IMR-90 (cell line): ENCODE results near the gene ARHGEF40. TPM values are rescaled to one million over a fixed set of nuclear protein-coding genes. Genes with fewer than 3 reads are reported as not detected.
A peak's percentile ranks its signal among the peaks of the same experiment; 100 is the strongest.

Experiments used
- ATAC-seq: fragments of 200-7000 bp; cut with Tn5 transposase; 2 replicates; pipeline ENCODE4 v1.9.1; 2020; ENCODE audit warnings: low read depth, mild to moderate bottlenecking, moderate library complexity
- BruUV-seq: library from RNA; stranded (reverse); fragments of 400-500 nt; replicated peaks from 2 replicates; lab custom pipeline; 2021; lab: Mats Ljungman, UMichigan
- CTCF ChIA-PET: fragments of 300-600 bp; formaldehyde crosslinking; extraction: SDS; loops from one replicate; lab custom pipeline; 2021; ENCODE audit warnings: antibody characterized with exemption; lab: Yijun Ruan, JAX
- POLR2A ChIA-PET: fragments of 300-600 bp; sonication (Branson Sonifier 250); formaldehyde crosslinking; loops from one replicate; lab custom pipeline; 2022; ENCODE audit warnings: antibody characterized with exemption; ENCODE audit not compliant: unreplicated experiment; lab: Charles Lee
- DNase-seq: peaks from one replicate; pipeline ENCODE4 v3.0.0; 2013
- H2AFZ ChIP-seq: replicated peaks from 2 replicates; pipeline ENCODE3; 2013; ENCODE audit warnings: low read length, mild to moderate bottlenecking; ENCODE audit not compliant: poor library complexity
- H2AK5ac ChIP-seq: 2 replicates; pipeline ENCODE4 v1.6.1; 2013; ENCODE audit warnings: low read depth, low read length, inconsistent platforms
- H2AK9ac ChIP-seq: replicated peaks from 2 replicates; pipeline ENCODE3; 2013; ENCODE audit warnings: mild to moderate bottlenecking, low read depth, low read length, moderate library complexity; ENCODE audit not compliant: poor library complexity
- H2BK120ac ChIP-seq: 2 replicates; pipeline ENCODE4 v1.6.1; 2013; ENCODE audit warnings: low read depth, low read length, inconsistent platforms
- H2BK15ac ChIP-seq: 3 replicates; pipeline ENCODE4 v1.6.1; 2013; ENCODE audit warnings: low read depth, low read length, inconsistent platforms
- H2BK20ac ChIP-seq: 2 replicates; pipeline ENCODE4 v1.6.1; 2013; ENCODE audit warnings: low read depth, mild to moderate bottlenecking, inconsistent platforms, low read length, moderate library complexity
- H2BK5ac ChIP-seq: 2 replicates; pipeline ENCODE4 v1.6.1; 2013; ENCODE audit warnings: mild to moderate bottlenecking, low read depth, low read length, inconsistent platforms; ENCODE audit not compliant: poor library complexity, severe bottlenecking
- H3K14ac ChIP-seq: replicated peaks from 2 replicates; pipeline ENCODE4 v1.6.1; 2013; ENCODE audit warnings: low read depth, low read length, inconsistent platforms
- H3K18ac ChIP-seq: 2 replicates; pipeline ENCODE4 v1.6.1; 2013; ENCODE audit warnings: low read depth, low read length, control low read depth
- H3K23ac ChIP-seq: 2 replicates; pipeline ENCODE4 v1.6.1; 2013; ENCODE audit warnings: low read depth, low read length, inconsistent platforms
- H3K27ac ChIP-seq: 2 replicates; pipeline ENCODE4 v1.5.1; 2013; ENCODE audit warnings: mild to moderate bottlenecking, control low read depth, low read length; ENCODE audit not compliant: insufficient read depth
- H3K27me3 ChIP-seq: 2 replicates; pipeline ENCODE4 v1.6.1; 2013; ENCODE audit warnings: low read length; ENCODE audit not compliant: control insufficient read depth, insufficient read depth
- H3K36me3 ChIP-seq: 2 replicates; pipeline ENCODE4 v1.6.1; 2013; ENCODE audit warnings: low read length, mixed read lengths; ENCODE audit not compliant: control insufficient read depth, insufficient read depth
- H3K4ac ChIP-seq: 2 replicates; pipeline ENCODE4 v1.6.1; 2013; ENCODE audit warnings: low read depth, low read length, inconsistent platforms
- H3K4me1 ChIP-seq: 2 replicates; pipeline ENCODE4 v1.6.1; 2013; ENCODE audit warnings: low read length, mixed read lengths; ENCODE audit not compliant: control insufficient read depth, insufficient read depth
- H3K4me2 ChIP-seq: 2 replicates; pipeline ENCODE4 v1.6.1; 2013; ENCODE audit warnings: low read depth, mild to moderate bottlenecking, control low read depth, low read length, moderate library complexity
- H3K4me3 ChIP-seq: 2 replicates; pipeline ENCODE4 v1.5.1; 2013; ENCODE audit warnings: low read depth, mild to moderate bottlenecking, control low read depth, low read length, moderate library complexity; ENCODE audit not compliant: insufficient read depth
- H3K56ac ChIP-seq: 2 replicates; pipeline ENCODE4 v1.6.1; 2013; ENCODE audit warnings: low read length, inconsistent platforms; ENCODE audit not compliant: insufficient read depth; ENCODE audit errors: extremely low read depth
- H3K79me1 ChIP-seq, 2 experiments: 2 replicates each; pipeline ENCODE4 v1.6.1; 2013; ENCODE audit warnings: low read length in 2 of 2, inconsistent platforms in 1 of 2, low read depth in 1 of 2
- H3K9ac ChIP-seq: 2 replicates; pipeline ENCODE4 v1.6.1; 2013; ENCODE audit warnings: low read depth, low read length, control low read depth
- H3K9me1 ChIP-seq: 2 replicates; pipeline ENCODE4 v1.6.1; 2013; ENCODE audit warnings: low read length, inconsistent platforms; ENCODE audit not compliant: insufficient read depth
- H3K9me3 ChIP-seq: 2 replicates; pipeline ENCODE4 v1.6.1; 2013; ENCODE audit warnings: low read length; ENCODE audit not compliant: control insufficient read depth, insufficient read depth
- H4K20me1 ChIP-seq: 2 replicates; pipeline ENCODE4 v1.6.1; 2013; ENCODE audit warnings: low read length, inconsistent platforms; ENCODE audit not compliant: insufficient read depth
- H4K5ac ChIP-seq: 2 replicates; pipeline ENCODE4 v1.6.1; 2013; ENCODE audit warnings: mild to moderate bottlenecking, low read depth, low read length, control low read depth
- H4K8ac ChIP-seq, 2 experiments: 2 replicates each; pipeline ENCODE4 v1.6.1; 2013; ENCODE audit warnings: low read depth in 2 of 2, low read length in 2 of 2, control low read depth in 1 of 2, inconsistent platforms in 1 of 2
- H4K91ac ChIP-seq: 2 replicates; pipeline ENCODE4 v1.6.1; 2013; ENCODE audit warnings: low read depth, low read length, inconsistent platforms; ENCODE audit not compliant: insufficient read depth
- BHLHE40 ChIP-seq: fragments of 150-350 bp; IDR thresholded peaks from 2 replicates; pipeline ENCODE4 v1.6.1; 2016; ENCODE audit warnings: mild to moderate bottlenecking, low read depth, low read length
- CEBPB ChIP-seq: IDR thresholded peaks from 2 replicates; pipeline ENCODE4 v1.6.1; 2012; ENCODE audit warnings: low read depth, low read length, improper control_type of control experiment
- CHD1 ChIP-seq: IDR thresholded peaks from 2 replicates; pipeline ENCODE4 v1.6.1; 2012; ENCODE audit warnings: low read depth, low read length, improper control_type of control experiment
- CTCF ChIP-seq: conservative IDR thresholded peaks from 2 replicates; pipeline ENCODE4 v1.5.1; 2012; ENCODE audit warnings: mild to moderate bottlenecking, low read depth, low read length, improper control_type of control experiment
- ELK1 ChIP-seq: fragments of 150-350 bp; IDR thresholded peaks from 2 replicates; pipeline ENCODE4 v1.6.1; 2016; ENCODE audit warnings: low read depth, mild to moderate bottlenecking, low read length, moderate library complexity, borderline replicate concordance
- FOS ChIP-seq: fragments of 150-350 bp; IDR thresholded peaks from 2 replicates; pipeline ENCODE4 v1.6.1; 2016; ENCODE audit warnings: low read depth, low read length
- MAFK ChIP-seq: IDR thresholded peaks from 2 replicates; pipeline ENCODE4 v1.6.1; 2012; ENCODE audit warnings: low read depth, low read length, improper control_type of control experiment
- MAZ ChIP-seq: IDR thresholded peaks from 2 replicates; pipeline ENCODE4 v1.6.1; 2012; ENCODE audit warnings: low read depth, mild to moderate bottlenecking, low read length, improper control_type of control experiment, moderate library complexity, borderline replicate concordance
- MXI1 ChIP-seq: IDR thresholded peaks from 2 replicates; pipeline ENCODE4 v1.6.1; 2012; ENCODE audit warnings: low read depth, mild to moderate bottlenecking, low read length, moderate library complexity, borderline replicate concordance
- NFE2L2 ChIP-seq: fragments of 150-350 bp; IDR thresholded peaks from 2 replicates; pipeline ENCODE4 v1.6.1; 2016; ENCODE audit warnings: low read depth, mild to moderate bottlenecking, low read length
- POLR2A ChIP-seq: IDR thresholded peaks from 2 replicates; pipeline ENCODE4 v1.6.1; 2012; ENCODE audit warnings: mild to moderate bottlenecking, low read depth, low read length
- RAD21 ChIP-seq: IDR thresholded peaks from 2 replicates; pipeline ENCODE4 v1.6.1; 2012; ENCODE audit warnings: low read length, improper control_type of control experiment
- RCOR1 ChIP-seq: IDR thresholded peaks from 2 replicates; pipeline ENCODE4 v1.6.1; 2012; ENCODE audit warnings: mild to moderate bottlenecking, low read length, improper control_type of control experiment; ENCODE audit not compliant: insufficient replicate concordance
- RFX5 ChIP-seq: IDR thresholded peaks from 2 replicates; pipeline ENCODE4 v1.8.0; 2012; ENCODE audit warnings: low read depth, mild to moderate bottlenecking, low read length, moderate library complexity
- SMC3 ChIP-seq: fragments of 150-350 bp; IDR thresholded peaks from 2 replicates; pipeline ENCODE4 v1.6.1; 2016; ENCODE audit warnings: low read depth, mild to moderate bottlenecking, antibody characterized with exemption, low read length, moderate library complexity
- USF2 ChIP-seq: fragments of 150-350 bp; IDR thresholded peaks from 2 replicates; pipeline ENCODE4 v1.6.1; 2017; ENCODE audit warnings: mild to moderate bottlenecking, antibody characterized with exemption, low read length, low read depth
- WGBS, 2 experiments: methylation state at CpG; one replicate each; pipeline versions ENCODE4 v1.1.5 to v1.1.7; 2013; ENCODE audit warnings: missing lambda C conversion rate in 2 of 2; ENCODE audit not compliant: insufficient read length in 1 of 2; ENCODE audit errors: extremely low coverage in 2 of 2; 5-methylcytosine and 5-hydroxymethylcytosine counted together
- dilution Hi-C: fragments of 300-500 bp; cut with HindIII; formaldehyde crosslinking; loops from one replicate; pipeline ENCODE4 v1.14.3; 2018; ENCODE audit warnings: low sequenced_read_pairs; ENCODE audit not compliant: unreplicated experiment
- in situ Hi-C: fragments of 300-500 bp; cut with MboI; formaldehyde crosslinking; loops from 3 replicates; pipeline ENCODE4 v1.14.3; 2019; ENCODE audit warnings: low sequenced_read_pairs, inconsistent platforms, mixed read lengths
- intact Hi-C: fragments of 100-400 bp; cut with micrococcal nuclease; formaldehyde crosslinking; loops from 2 replicates; pipeline ENCODE4 v1.10.0; 2022
- polyA plus RNA-seq, 3 experiments: library from polyadenylated mRNA; depleted of rRNA; stranded (reverse); fragments of >200 nt; gene quantifications; 2 replicates each; pipeline ENCODE4 v1.2.3, GENCODE V29; 2012; ENCODE audit warnings: low replicate concordance in 1 of 3
- total RNA-seq: library from RNA; depleted of rRNA; stranded (reverse); fragments of >200 nt; gene quantifications from 2 replicates; pipeline ENCODE4 v1.2.3, GENCODE V29; 2012

Gene ARHGEF40
- total and polyA plus RNA-seq, 2 of the 4 experiments (the other 2 are of a cell fraction): 18.1 to 58.4 TPM

GRCh38 chr14:21084396-21084795 lies 14.3 kb downstream of the ARHGEF40 start:
- H3K4ac ChIP-seq: 0 out of 2 replicates have a peak overlapping the region, but pooled peaks have one; percentile 20
- H3K4me1 ChIP-seq: peaks cover 26% of the 10 kb centered on the region
- no peak overlapping the region for H3K23ac ChIP-seq
- peak overlapping the region; percentile 58; the same call in 1 of the 2 replicates for H2AK5ac ChIP-seq
- no peak overlapping the region for H2AFZ ChIP-seq
- ChIA-PET POLR2A (interaction anchor here (0.5 to 1.2 kb wide), 2 partner anchors 10 to 13 kb away, joined by 3 read pairs; no protein-coding TSS in a partner anchor), CTCF (interaction anchor here (0.9 to 1.0 kb wide), 2 partner anchors 13 to 16 kb away, joined by 4 to 7 read pairs; no protein-coding TSS in a partner anchor)
- no peak overlapping the region for H3K14ac ChIP-seq
- no peak for DNase-seq
- H2AK9ac ChIP-seq: peak overlapping the region; percentile 47
- ATAC-seq: no peak
- H2BK5ac ChIP-seq: peak overlapping the region; percentile 38
- no peak overlapping the region; the same call in 2 of the 3 replicates for H2BK15ac ChIP-seq
- BruUV-seq: no TSS peak
- no CpG with 5 or more reads among the region's 2 CpGs for WGBS, 2 experiments
- H3K27me3 ChIP-seq: no peaks in the 10 kb centered on the region
- no peak overlapping the region for H3K27ac ChIP-seq
- no peak overlapping the region for H3K18ac ChIP-seq
- H3K56ac ChIP-seq: no peak overlapping the region
- H3K4me2 ChIP-seq: no peak overlapping the region
- peaks cover 6% of the 10 kb centered on the region for H4K20me1 ChIP-seq
- no peak overlapping the region for H3K9ac ChIP-seq
- H4K91ac ChIP-seq: no peak overlapping the region
- H2BK20ac ChIP-seq: 0 out of 2 replicates have a peak overlapping the region, but pooled peaks have one; percentile 16
- H4K8ac ChIP-seq: 0 out of 4 replicates have a peak overlapping the region, but pooled peaks of 1 of the 2 experiments have one; percentile 22
- H3K79me1 ChIP-seq: peaks cover 0 to 14% of the 10 kb centered on the region in 2 experiments; a peak in 2 of 4 replicates
- H3K4me3 ChIP-seq: no peak overlapping the region
- no peak overlapping the region for H4K5ac ChIP-seq
- H2BK120ac ChIP-seq: peak overlapping the region; percentile 12; the same call in 1 of the 2 replicates
- intact Hi-C loops (no loop called here), in situ Hi-C loops (loop anchor here (25.0 kb wide), 2 partner anchors 622 to 747 kb away; partner anchors contain the start of genes APEX1, CCNB1IP1, OSGEP and PARP2), dilution Hi-C loops (no loop called here)
- no peak for TF ChIP-seq RFX5
- TF ChIP-seq NFE2L2: no peak
- TF ChIP-seq BHLHE40: no peak
- TF ChIP-seq SMC3: no peak
- no peak for TF ChIP-seq MXI1
- no peak for TF ChIP-seq CEBPB
- no peak for TF ChIP-seq RAD21
- no peak for TF ChIP-seq CTCF
- no peak for TF ChIP-seq ELK1
- no peak for TF ChIP-seq FOS
- no peak for TF ChIP-seq MAZ
- no peak for TF ChIP-seq USF2
- TF ChIP-seq POLR2A: no peak
- no peak for TF ChIP-seq MAFK
- TF ChIP-seq CHD1: no peak
- TF ChIP-seq RCOR1: no peak
- no peaks in the 10 kb centered on the region for H3K9me3 ChIP-seq
- peaks cover 66% of the 10 kb centered on the region for H3K36me3 ChIP-seq
- H3K9me1 ChIP-seq: peaks cover 7% of the 10 kb centered on the region
